PFSK-1 (cell line): ENCODE measurements around the gene FMC1.

ENCODE experiments used
- FOXP2 ChIP-seq: optimal IDR thresholded peaks from 2 replicates; pipeline ENCODE3; 2011; ENCODE audit warnings: borderline replicate concordance, control low read depth, inconsistent platforms; ENCODE audit not compliant: insufficient read depth; ENCODE audit errors: extremely low read length, extremely low read depth
- POLR2AphosphoS5 ChIP-seq: IDR thresholded peaks from 2 replicates; pipeline ENCODE4 v1.6.1; 2012; ENCODE audit warnings: low read depth, mild to moderate bottlenecking, control low read depth, low read length, moderate library complexity
- SIN3A ChIP-seq: IDR thresholded peaks from 2 replicates; pipeline ENCODE4 v1.6.1; 2012; ENCODE audit warnings: mild to moderate bottlenecking, low read length, moderate library complexity, borderline replicate concordance; ENCODE audit not compliant: insufficient read depth
- TAF1 ChIP-seq: IDR thresholded peaks from 2 replicates; pipeline ENCODE4 v1.6.1; 2012; ENCODE audit warnings: low read length, control low read depth, borderline replicate concordance; ENCODE audit not compliant: insufficient read depth

DNA sequence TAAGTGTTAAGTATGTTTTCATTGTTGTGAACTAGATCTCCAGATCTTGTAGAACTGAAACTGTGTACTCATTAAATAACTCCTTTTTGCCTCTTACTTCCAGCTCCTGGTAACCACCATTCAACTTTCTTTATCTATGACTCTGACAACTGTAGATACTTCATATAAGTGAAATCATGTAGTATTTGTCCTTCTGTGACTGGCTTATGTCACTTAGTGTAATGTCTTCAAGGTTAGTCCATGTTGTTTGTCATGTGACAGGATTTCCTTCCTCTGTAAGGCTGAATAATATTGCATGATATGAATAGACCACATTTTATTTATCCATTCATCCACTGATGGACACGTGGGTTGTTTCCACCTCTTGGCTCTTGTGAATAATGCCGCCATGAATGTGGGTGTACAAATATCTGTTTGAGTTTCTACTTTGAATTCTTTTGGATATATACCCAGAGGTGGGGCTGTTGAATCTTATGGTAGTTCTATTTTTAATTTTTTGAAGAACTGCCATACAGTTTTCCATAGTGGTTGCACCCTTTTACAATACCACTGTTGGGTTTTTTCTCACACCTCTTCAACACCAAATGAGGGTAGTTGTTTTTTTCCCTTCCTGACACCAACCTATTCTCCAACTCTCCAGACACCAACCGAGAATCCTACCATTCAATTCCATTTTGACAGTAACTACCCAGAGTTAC, 10.7 kb upstream of the FMC1 start:
- TF ChIP-seq POLR2AphosphoS5 (no peak), SIN3A (no peak), TAF1 (no peak), FOXP2 (no peak)
